Fibroblast of lung (primary cell): Measurements from ENCODE around the gene C10orf90. TPM values are rescaled to one million over a fixed set of nuclear protein-coding genes. Genes with fewer than 3 reads are reported as not detected.

Experiments used
- DNase-seq, 2 donors: peaks; one replicate each; pipeline versions ENCODE4 v3.0.0 to v3.0.0-alpha.2; 2010; ENCODE audit warnings: low read depth in 2 of 2
- H2AFZ ChIP-seq: 2 replicates; pipeline ENCODE4 v1.5.1; 2012; ENCODE audit warnings: low read length, control low read depth, inconsistent platforms
- H3K27ac ChIP-seq: 2 replicates; pipeline ENCODE4 v1.5.1; 2011; ENCODE audit warnings: low read length, control low read depth; ENCODE audit not compliant: insufficient read depth
- H3K27me3 ChIP-seq: 2 replicates; pipeline ENCODE4 v1.5.1; 2011; ENCODE audit warnings: mild to moderate bottlenecking, low read length; ENCODE audit not compliant: control insufficient read depth, insufficient read depth
- H3K36me3 ChIP-seq: 2 replicates; pipeline ENCODE4 v1.5.1; 2011; ENCODE audit warnings: low read length; ENCODE audit not compliant: control insufficient read depth, insufficient read depth
- H3K4me1 ChIP-seq: 2 replicates; pipeline ENCODE4 v1.5.1; 2011; ENCODE audit warnings: low read length; ENCODE audit not compliant: control insufficient read depth, insufficient read depth; ENCODE audit errors: extremely low read depth
- H3K4me2 ChIP-seq: 2 replicates; pipeline ENCODE4 v1.5.1; 2011; ENCODE audit warnings: low read length, control low read depth; ENCODE audit not compliant: insufficient read depth; ENCODE audit errors: extremely low read depth
- H3K4me3 ChIP-seq, 4 experiments: fragments of 200-600 bp in 1 of 4; sonication (generic) in 1 of 4; replicated peaks in 1 of 4; 2 replicates each; pipeline ENCODE4 v1.5.1; 2011 to 2016; ENCODE audit warnings: low read length in 4 of 4, low read depth in 3 of 4, mild to moderate bottlenecking in 3 of 4, control low read depth in 2 of 4, inconsistent platforms in 1 of 4, mixed read lengths in 1 of 4; ENCODE audit not compliant: insufficient read depth in 1 of 4; ENCODE audit errors: control extremely low read depth in 1 of 4
- H3K79me2 ChIP-seq: 2 replicates; pipeline ENCODE4 v1.5.1; 2012; ENCODE audit warnings: mild to moderate bottlenecking, low read length, inconsistent platforms; ENCODE audit not compliant: control insufficient read depth, insufficient read depth
- H3K9ac ChIP-seq: 2 replicates; pipeline ENCODE4 v1.5.1; 2011; ENCODE audit warnings: mild to moderate bottlenecking, low read length, control low read depth; ENCODE audit not compliant: insufficient read depth
- H3K9me3 ChIP-seq: 2 replicates; pipeline ENCODE4 v1.5.1; 2012; ENCODE audit warnings: low read depth, low read length; ENCODE audit not compliant: control insufficient read depth, insufficient read depth
- H4K20me1 ChIP-seq: 2 replicates; pipeline ENCODE4 v1.5.1; 2011; ENCODE audit warnings: low read length; ENCODE audit not compliant: control insufficient read depth, insufficient read depth; ENCODE audit errors: extremely low read depth
- CTCF ChIP-seq, 2 donors: IDR thresholded peaks in 1 of 2; conservative IDR thresholded peaks in 1 of 2; 1 replicate in 1 of 2; 2 replicates in 1 of 2; pipeline ENCODE4 v1.5.1; 2011 to 2012; ENCODE audit warnings: low read length in 2 of 2, control low read depth in 1 of 2, inconsistent platforms in 1 of 2, low read depth in 1 of 2, mild to moderate bottlenecking in 1 of 2
- EZH2 ChIP-seq: IDR thresholded peaks from 2 replicates; pipeline ENCODE4 v1.5.1; 2012; ENCODE audit warnings: low read length, control low read depth, mild to moderate bottlenecking; ENCODE audit errors: missing control alignments
- polyA plus RNA-seq, 2 donors: library from polyadenylated mRNA; depleted of rRNA in 1 of 2; stranded (reverse) in 1 of 2; unstranded in 1 of 2; fragments of >200 nt; gene quantifications; 2 replicates each; pipeline ENCODE4 v1.2.1, GENCODE V29; 2011 to 2012; ENCODE audit warnings: missing spikeins in 1 of 2
- total RNA-seq: library from RNA; depleted of rRNA; stranded (reverse); fragments of >200 nt; gene quantifications from 2 replicates; pipeline ENCODE4 v1.2.1, GENCODE V29; 2014

The C10orf90 gene
- total and polyA plus RNA-seq, 2 donors (not counting 1 experiment from before 2014, with no cell fraction given) = 0.17 to 0.65 TPM

DNA sequence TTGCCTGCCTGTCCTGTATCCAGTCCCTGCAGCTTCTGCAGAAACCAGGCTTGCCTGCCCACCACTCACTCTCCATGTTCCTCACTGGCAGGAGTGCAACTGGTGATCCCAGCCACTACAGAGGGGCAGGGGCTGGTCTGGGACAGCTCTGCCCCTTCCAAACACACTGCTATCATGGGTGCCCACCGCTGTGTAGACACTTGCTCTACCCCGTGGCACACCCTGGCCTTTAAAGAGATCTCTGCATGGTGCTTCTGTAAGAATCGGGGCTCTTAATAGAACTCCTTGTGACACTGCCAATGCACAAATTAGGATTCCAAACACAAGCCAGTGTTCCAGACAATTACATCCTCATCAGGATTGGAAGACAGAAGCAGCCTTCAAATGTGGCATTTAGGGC lies 41.7 kb downstream of the C10orf90 start:
- H3K4me1 ChIP-seq = no peaks in the 10 kb centered on the region
- TF ChIP-seq EZH2 = no peak
- TF ChIP-seq CTCF (conservative IDR thresholded peaks at IDR 0.05 in 1 of 2, IDR thresholded peaks at IDR 0.05 in 1 of 2; ENCODE audit: low read depth in 1 of 2, low read length in 2 of 2) = no peak
- no peak overlapping the region for H3K4me2 ChIP-seq
- no peaks in the 10 kb centered on the region for H3K79me2 ChIP-seq
- H3K27me3 ChIP-seq = no peaks in the 10 kb centered on the region
- no peak overlapping the region for H2AFZ ChIP-seq
- no peak for DNase-seq
- no peaks in the 10 kb centered on the region for H4K20me1 ChIP-seq
- H3K9ac ChIP-seq = no peak overlapping the region
- no peak overlapping the region for H3K4me3 ChIP-seq
- H3K36me3 ChIP-seq = no peaks in the 10 kb centered on the region
- H3K9me3 ChIP-seq = no peaks in the 10 kb centered on the region
- H3K27ac ChIP-seq = no peak overlapping the region

DNA sequence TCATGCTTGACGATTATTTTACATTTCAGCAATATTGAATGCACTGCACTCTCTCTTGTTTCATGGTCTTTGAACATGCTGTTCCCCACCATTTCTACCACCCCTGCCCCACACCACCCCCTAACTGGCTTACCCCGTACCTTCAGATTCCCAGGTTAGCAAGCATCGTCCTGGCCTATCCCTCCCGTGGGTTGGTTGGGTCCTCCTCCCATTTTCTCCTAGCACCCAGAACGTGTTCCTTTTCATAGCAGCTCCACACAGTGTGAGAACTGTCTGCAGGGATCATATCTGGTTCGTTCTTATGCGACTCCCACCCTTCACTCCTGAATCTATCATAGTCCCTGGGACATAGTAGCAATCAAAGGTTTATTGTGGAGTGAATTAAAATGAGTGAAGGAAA lies 48.6 kb downstream of the C10orf90 start:
- H2AFZ ChIP-seq = no peak overlapping the region
- H4K20me1 ChIP-seq = no peaks in the 10 kb centered on the region
- no peak overlapping the region for H3K4me2 ChIP-seq
- no peaks in the 10 kb centered on the region for H3K27me3 ChIP-seq
- no peaks in the 10 kb centered on the region for H3K79me2 ChIP-seq
- H3K9ac ChIP-seq = no peak overlapping the region
- no peaks in the 10 kb centered on the region for H3K36me3 ChIP-seq
- H3K4me3 ChIP-seq = no peak overlapping the region
- H3K9me3 ChIP-seq = no peaks in the 10 kb centered on the region
- no peaks in the 10 kb centered on the region for H3K4me1 ChIP-seq
- no peak overlapping the region for H3K27ac ChIP-seq
- no peak for TF ChIP-seq CTCF (conservative IDR thresholded peaks at IDR 0.05 in 1 of 2, IDR thresholded peaks at IDR 0.05 in 1 of 2; ENCODE audit: low read depth in 1 of 2, low read length in 2 of 2)
- no peak for TF ChIP-seq EZH2
- no peak for DNase-seq

DNA sequence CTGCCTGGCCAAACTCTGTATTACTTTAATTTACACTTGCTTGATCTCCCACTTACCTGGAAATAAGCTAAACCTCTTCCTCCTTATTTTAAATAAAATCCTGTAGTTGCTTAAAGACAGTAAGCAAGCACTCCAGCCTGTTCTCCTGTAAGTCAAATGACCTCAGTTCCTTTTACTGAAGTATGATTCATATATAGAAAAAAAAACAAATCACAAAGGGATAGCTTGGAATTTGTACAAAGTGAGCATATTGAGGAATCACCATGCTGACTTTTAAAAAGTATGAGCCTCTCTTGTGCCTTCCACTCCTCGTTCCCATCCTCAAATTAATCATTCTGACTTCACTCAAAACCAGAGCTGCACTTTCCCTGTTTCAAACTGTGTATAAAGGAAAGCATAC lies 52.0 kb downstream of the C10orf90 start:
- no peak overlapping the region for H2AFZ ChIP-seq
- no peak overlapping the region for H3K27ac ChIP-seq
- H3K9me3 ChIP-seq = no peaks in the 10 kb centered on the region
- H3K4me2 ChIP-seq = no peak overlapping the region
- no peaks in the 10 kb centered on the region for H3K4me1 ChIP-seq
- H3K27me3 ChIP-seq = no peaks in the 10 kb centered on the region
- H3K4me3 ChIP-seq = no peak overlapping the region
- H3K36me3 ChIP-seq = no peaks in the 10 kb centered on the region
- TF ChIP-seq EZH2 = no peak
- no peak for TF ChIP-seq CTCF (conservative IDR thresholded peaks at IDR 0.05 in 1 of 2, IDR thresholded peaks at IDR 0.05 in 1 of 2; ENCODE audit: low read depth in 1 of 2, low read length in 2 of 2)
- H4K20me1 ChIP-seq = no peaks in the 10 kb centered on the region
- H3K9ac ChIP-seq = no peak overlapping the region
- DNase-seq = peak in 1 of 2 donors; percentile 70
- H3K79me2 ChIP-seq = no peaks in the 10 kb centered on the region
